Mammary epithelial cell (primary cell): Measurements from ENCODE around the gene HBB.

ENCODE experiments used
- EZH2 ChIP-seq: IDR thresholded peaks from 2 replicates; pipeline ENCODE4 v1.6.1; 2012; ENCODE audit warnings: low read length, inconsistent platforms, borderline replicate concordance
- TF ChIP-seq, protein P1 (sequence below), 2 donors: IDR thresholded peaks in 1 of 2; conservative IDR thresholded peaks in 1 of 2; 2 replicates each; pipeline ENCODE4 v1.5.1; 2011 to 2012; ENCODE audit warnings: inconsistent platforms in 2 of 2, low read length in 2 of 2, mild to moderate bottlenecking in 2 of 2, control low read depth in 1 of 2, low read depth in 1 of 2; ENCODE audit not compliant: insufficient read depth in 1 of 2; ENCODE audit errors: extremely low read depth in 1 of 2

GRCh38 chr11:5223686-5224085, 3.2 kb downstream of the HBB start:
- TF ChIP-seq, protein P1, sequence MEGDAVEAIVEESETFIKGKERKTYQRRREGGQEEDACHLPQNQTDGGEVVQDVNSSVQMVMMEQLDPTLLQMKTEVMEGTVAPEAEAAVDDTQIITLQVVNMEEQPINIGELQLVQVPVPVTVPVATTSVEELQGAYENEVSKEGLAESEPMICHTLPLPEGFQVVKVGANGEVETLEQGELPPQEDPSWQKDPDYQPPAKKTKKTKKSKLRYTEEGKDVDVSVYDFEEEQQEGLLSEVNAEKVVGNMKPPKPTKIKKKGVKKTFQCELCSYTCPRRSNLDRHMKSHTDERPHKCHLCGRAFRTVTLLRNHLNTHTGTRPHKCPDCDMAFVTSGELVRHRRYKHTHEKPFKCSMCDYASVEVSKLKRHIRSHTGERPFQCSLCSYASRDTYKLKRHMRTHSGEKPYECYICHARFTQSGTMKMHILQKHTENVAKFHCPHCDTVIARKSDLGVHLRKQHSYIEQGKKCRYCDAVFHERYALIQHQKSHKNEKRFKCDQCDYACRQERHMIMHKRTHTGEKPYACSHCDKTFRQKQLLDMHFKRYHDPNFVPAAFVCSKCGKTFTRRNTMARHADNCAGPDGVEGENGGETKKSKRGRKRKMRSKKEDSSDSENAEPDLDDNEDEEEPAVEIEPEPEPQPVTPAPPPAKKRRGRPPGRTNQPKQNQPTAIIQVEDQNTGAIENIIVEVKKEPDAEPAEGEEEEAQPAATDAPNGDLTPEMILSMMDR (conservative IDR thresholded peaks at IDR 0.05 in 1 of 2, IDR thresholded peaks at IDR 0.05 in 1 of 2; ENCODE audit: extremely low read depth in 1 of 2, insufficient read depth in 1 of 2, low read depth in 1 of 2, low read length in 2 of 2), result no peak
- TF ChIP-seq EZH2, result no peak
